Ishikawa (cell line): ENCODE measurements around the gene S1PR3.

Source experiments
- EGR1 ChIP-seq: IDR thresholded peaks from 2 replicates; pipeline ENCODE4 v1.6.1; 2012
- MAX ChIP-seq: IDR thresholded peaks from 2 replicates; pipeline ENCODE4 v1.6.1; 2012
- RAD21 ChIP-seq: IDR thresholded peaks from 2 replicates; pipeline ENCODE4 v1.6.1; 2012; ENCODE audit warnings: low read depth
- REST ChIP-seq: IDR thresholded peaks from 2 replicates; pipeline ENCODE4 v1.6.1; 2012; ENCODE audit warnings: low read depth, mild to moderate bottlenecking
- YY1 ChIP-seq: IDR thresholded peaks from 2 replicates; pipeline ENCODE4 v1.6.1; 2012; ENCODE audit warnings: low read depth

- no peak for TF ChIP-seq EGR1
- no peak for TF ChIP-seq YY1
- no peak for TF ChIP-seq REST
- no peak for TF ChIP-seq MAX
- no peak for TF ChIP-seq RAD21
These were observed 16.6 kb upstream of the S1PR3 start for GRCh38 chr9:88974641-88975040.
